GM19463 (cell line): ENCODE results near the gene MAP2K3.

Source experiments
- ATAC-seq: cut with Tn5 transposase; IDR thresholded peaks from one replicate; pipeline ENCODE4 v1.9.1; 2021; ENCODE audit warnings: mild to moderate bottlenecking, moderate library complexity; ENCODE audit not compliant: unreplicated experiment

MAP2K3 gene

GRCh38 chr17:21284319-21285163 lies at the start of gene MAP2K3:
MAP2K3 (plus strand) TSS chr17:21284711; CDS start chr17:21284921, 210 bp downstream.
- peak; percentile 62 for ATAC-seq

GRCh38 chr17:21235921-21236320 lies 48.6 kb upstream of the MAP2K3 start:
- no peak for ATAC-seq

GRCh38 chr17:21239680-21240368 lies 44.7 kb upstream of the MAP2K3 start:
- ATAC-seq = no peak

- no peak for ATAC-seq
These were observed 44.0 kb upstream of the MAP2K3 start for GRCh38 chr17:21240369-21241055.

- ATAC-seq = no peak
These were observed 42.9 kb upstream of the MAP2K3 start for GRCh38 chr17:21241564-21241963.

- ATAC-seq = no peak
These were observed 42.3 kb upstream of the MAP2K3 start for GRCh38 chr17:21242026-21242697.

- ATAC-seq = no peak
These were observed 41.6 kb upstream of the MAP2K3 start for GRCh38 chr17:21242780-21243515.

- ATAC-seq = no peak
These were observed 40.8 kb upstream of the MAP2K3 start for GRCh38 chr17:21243516-21244303.

- no peak for ATAC-seq
These were observed 38.8 kb upstream of the MAP2K3 start for GRCh38 chr17:21245639-21246084.

- no peak for ATAC-seq
These were observed 37.8 kb upstream of the MAP2K3 start for GRCh38 chr17:21246698-21247097.

- no peak for ATAC-seq
These were observed 36.8 kb upstream of the MAP2K3 start for GRCh38 chr17:21247552-21248258.

GRCh38 chr17:21248500-21248899 lies 36.0 kb upstream of the MAP2K3 start:
- no peak for ATAC-seq

- ATAC-seq = no peak
These were observed 35.3 kb upstream of the MAP2K3 start for GRCh38 chr17:21249086-21249795.

- ATAC-seq = no peak
These were observed 34.4 kb upstream of the MAP2K3 start for GRCh38 chr17:21249920-21250703.

- ATAC-seq = no peak
These were observed 33.7 kb upstream of the MAP2K3 start for GRCh38 chr17:21250854-21251253.

GRCh38 chr17:21251337-21252010 lies 33.0 kb upstream of the MAP2K3 start:
- ATAC-seq = no peak

GRCh38 chr17:21252289-21252795 lies 32.2 kb upstream of the MAP2K3 start:
- no peak for ATAC-seq
